ENCODE measurements around the gene VPS13D. TPM values are rescaled to one million over a fixed set of nuclear protein-coding genes. Genes with fewer than 3 reads are reported as not detected.

Gene VPS13D
- total and polyA plus RNA-seq, 10 donors = 10.1 to 108 (median 86.3) TPM

- intact Hi-C loops (cut with DNase I; ENCODE audit: low total_unique reads) = no loop called here
Observed at GRCh38 chr1:12411747-12412146, 181.9 kb downstream of the VPS13D start.

GRCh38 chr1:12412439-12412838, 182.6 kb downstream of the VPS13D start:
- Histone ChIP-seq H3K36me3 (peaks cover 0 to 87% (median 27%) of the 10 kb centered on the region in 6 donors), H3K27me3 (replicated peaks in 1 of 7) (no peaks in the 10 kb centered on the region), H3K4me1 (peaks cover 0 to 19% (median 7%) of the 10 kb centered on the region in 6 donors), H3K27ac (no peak overlapping the region), H3K4me3 (no peak overlapping the region), H3K9me3 (peaks cover 0 to 15% (median 14%) of the 10 kb centered on the region in 8 donors)
- 96 to 99% (median 98%) methylated on average over 5 of the region's 5 CpGs for WGBS, 5 donors
- TF ChIP-seq CTCF (IDR thresholded peaks at IDR 0.05 in 8 of 11, conservative IDR thresholded peaks at IDR 0.05 in 3 of 11) (no peak), POLR2A (IDR thresholded peaks at IDR 0.05) (no peak), POLR2AphosphoS5 (IDR thresholded peaks at IDR 0.05) (no peak)
- DNase-seq = no peak
- intact Hi-C loops (cut with DNase I; ENCODE audit: low total_unique reads) = no loop called here

More at GRCh38 chr1:12411747-12412146, 181.9 kb downstream of the VPS13D start:
- Histone ChIP-seq H3K4me3 (no peak overlapping the region), H3K9me3 (peaks cover 0 to 15% (median 14%) of the 10 kb centered on the region in 8 donors), H3K27ac (no peak overlapping the region), H3K4me1 (peaks cover 3 to 26% (median 13%) of the 10 kb centered on the region in 6 donors), H3K36me3 (peaks cover 0 to 80% (median 20%) of the 10 kb centered on the region in 6 donors), H3K27me3 (replicated peaks in 1 of 7) (no peaks in the 10 kb centered on the region)
- WGBS, 5 donors = 89 to 98% (median 98%) methylated on average over 6 of the region's 6 CpGs
- no peak for TF ChIP-seq CTCF (IDR thresholded peaks at IDR 0.05 in 8 of 11, conservative IDR thresholded peaks at IDR 0.05 in 3 of 11)
- TF ChIP-seq POLR2A (IDR thresholded peaks at IDR 0.05) = no peak
- TF ChIP-seq POLR2AphosphoS5 (IDR thresholded peaks at IDR 0.05) = no peak
- DNase-seq = no peak

- 95 to 99% (median 97%) methylated on average over 7 of the region's 7 CpGs for WGBS, 5 donors
- Histone ChIP-seq H3K27me3 (replicated peaks in 1 of 7) (no peaks in the 10 kb centered on the region), H3K9me3 (peaks cover 0 to 15% (median 14%) of the 10 kb centered on the region in 8 donors), H3K4me3 (no peak overlapping the region), H3K4me1 (peaks cover 0 to 5% (median 0%) of the 10 kb centered on the region in 6 donors), H3K36me3 (peaks cover 0 to 91% (median 38%) of the 10 kb centered on the region in 6 donors), H3K27ac (no peak overlapping the region)
- no peak for DNase-seq
- TF ChIP-seq POLR2AphosphoS5 (IDR thresholded peaks at IDR 0.05) = no peak
- no peak for TF ChIP-seq POLR2A (IDR thresholded peaks at IDR 0.05)
- no peak for TF ChIP-seq CTCF (IDR thresholded peaks at IDR 0.05 in 8 of 11, conservative IDR thresholded peaks at IDR 0.05 in 3 of 11)
- intact Hi-C loops (cut with DNase I; ENCODE audit: low total_unique reads) = no loop called here
Observed at GRCh38 chr1:12413664-12414410, 184.0 kb downstream of the VPS13D start.

GRCh38 chr1:12414444-12415018, 184.7 kb downstream of the VPS13D start:
- TF ChIP-seq CTCF (IDR thresholded peaks at IDR 0.05 in 8 of 11, conservative IDR thresholded peaks at IDR 0.05 in 3 of 11) = no peak
- TF ChIP-seq POLR2A (IDR thresholded peaks at IDR 0.05) = no peak
- no peak for TF ChIP-seq POLR2AphosphoS5 (IDR thresholded peaks at IDR 0.05)

More at GRCh38 chr1:12414444-12415018, 184.7 kb downstream of the VPS13D start:
- WGBS, 5 donors = 85 to 90% (median 88%) methylated on average over 2 of the region's 2 CpGs
- Histone ChIP-seq H3K27ac (no peak overlapping the region), H3K4me1 (peaks cover 0 to 4% (median 0%) of the 10 kb centered on the region in 6 donors), H3K9me3 (peaks cover 0 to 14% (median 13%) of the 10 kb centered on the region in 8 donors), H3K27me3 (replicated peaks in 1 of 7) (no peaks in the 10 kb centered on the region), H3K36me3 (peaks cover 0 to 94% (median 41%) of the 10 kb centered on the region in 6 donors), H3K4me3 (no peak overlapping the region)
- intact Hi-C loops (cut with DNase I; ENCODE audit: low total_unique reads) = no loop called here
- no peak for DNase-seq
